SK-N-SH treated with all-trans-retinoic acid at 6 μM for 48 hours (cell line): ENCODE data around the gene FDX1.

Experiments
- ATAC-seq: fragments of 200-7000 bp; cut with Tn5 transposase; 3 replicates; pipeline ENCODE4 v1.9.1; 2020; ENCODE audit warnings: mild to moderate bottlenecking, moderate library complexity
- ARNTL ChIP-seq: fragments of 450-650 bp; formaldehyde crosslinking; IDR thresholded peaks from 2 replicates; pipeline ENCODE4 v1.5.0; 2020; ENCODE audit warnings: low read depth, mild to moderate bottlenecking, moderate library complexity, borderline replicate concordance
- BACH2 ChIP-seq: fragments of 250-450 bp; sonication (Bioruptor Pico); IDR thresholded peaks from 2 replicates; pipeline ENCODE4 v1.9.0; 2021; ENCODE audit warnings: mild to moderate bottlenecking, borderline replicate concordance
- CREB5 ChIP-seq: fragments of 250-450 bp; sonication (Bioruptor Pico); IDR thresholded peaks from 2 replicates; pipeline ENCODE4 v1.5.1; 2020; ENCODE audit warnings: low read depth, mild to moderate bottlenecking, moderate library complexity
- CSDC2 ChIP-seq: fragments of 250-450 bp; sonication (Bioruptor Pico); IDR thresholded peaks from 2 replicates; pipeline ENCODE4 v1.5.0; 2020; ENCODE audit warnings: mild to moderate bottlenecking, moderate library complexity
- GLIS3 ChIP-seq: fragments of 250-450 bp; sonication (Bioruptor Pico); IDR thresholded peaks from 2 replicates; pipeline ENCODE4 v1.5.0; 2020; ENCODE audit warnings: mild to moderate bottlenecking, moderate library complexity
- ISL1 ChIP-seq: fragments of 250-450 bp; sonication (Bioruptor Pico); IDR thresholded peaks from 2 replicates; pipeline ENCODE4 v2.1.2; 2022; ENCODE audit warnings: mild to moderate bottlenecking, moderate library complexity
- OSR1 ChIP-seq: fragments of 250-450 bp; sonication (Bioruptor Pico); IDR thresholded peaks from 2 replicates; pipeline ENCODE4 v1.8.0; 2022; ENCODE audit warnings: moderate library complexity, mild to moderate bottlenecking, inconsistent platforms
- PATZ1 ChIP-seq: fragments of 250-450 bp; sonication (Bioruptor Pico); IDR thresholded peaks from 2 replicates; pipeline ENCODE4 v1.8.0; 2020; ENCODE audit warnings: mild to moderate bottlenecking, moderate library complexity, borderline replicate concordance
- POU6F1 ChIP-seq: fragments of 250-450 bp; sonication (Bioruptor Pico); IDR thresholded peaks from 2 replicates; pipeline ENCODE4 v1.8.0; 2021; ENCODE audit warnings: low read depth, mild to moderate bottlenecking, moderate library complexity, borderline replicate concordance
- RARB ChIP-seq: fragments of 250-450 bp; sonication (Bioruptor Pico); IDR thresholded peaks from 2 replicates; pipeline ENCODE4 v1.8.0; 2021; ENCODE audit warnings: mild to moderate bottlenecking, moderate library complexity
- SNAI2 ChIP-seq: fragments of 250-450 bp; sonication (Bioruptor Pico); IDR thresholded peaks from 2 replicates; pipeline ENCODE4 v1.5.0; 2020; ENCODE audit warnings: mild to moderate bottlenecking, moderate library complexity
- TCF4 ChIP-seq: fragments of 250-450 bp; sonication (Bioruptor Pico); IDR thresholded peaks from 2 replicates; pipeline ENCODE4 v1.8.0; 2021; ENCODE audit warnings: mild to moderate bottlenecking, moderate library complexity, borderline replicate concordance
- TOX ChIP-seq: fragments of 250-450 bp; sonication (Bioruptor Pico); IDR thresholded peaks from 2 replicates; pipeline ENCODE4 v1.8.0; 2021; ENCODE audit warnings: mild to moderate bottlenecking, moderate library complexity, borderline replicate concordance
- TSHZ2 ChIP-seq: fragments of 250-450 bp; sonication (Bioruptor Pico); IDR thresholded peaks from 2 replicates; pipeline ENCODE4 v1.5.0; 2020; ENCODE audit warnings: mild to moderate bottlenecking, moderate library complexity
- ZC3H10 ChIP-seq: fragments of 250-450 bp; sonication (Bioruptor Pico); IDR thresholded peaks from 2 replicates; pipeline ENCODE4 v1.5.1; 2021; ENCODE audit warnings: mild to moderate bottlenecking, moderate library complexity
- ZFP3 ChIP-seq: fragments of 250-450 bp; sonication (Bioruptor Pico); IDR thresholded peaks from 2 replicates; pipeline ENCODE4 v1.5.0; 2020; ENCODE audit warnings: mild to moderate bottlenecking, moderate library complexity
- ZFP30 ChIP-seq: fragments of 450-650 bp; formaldehyde crosslinking; IDR thresholded peaks from 2 replicates; pipeline ENCODE4 v1.5.0; 2022; ENCODE audit warnings: mild to moderate bottlenecking, moderate library complexity
- ZNF565 ChIP-seq: fragments of 450-650 bp; formaldehyde crosslinking; conservative IDR thresholded peaks from 2 replicates; pipeline ENCODE4 v1.5.0; 2020; ENCODE audit warnings: low read depth, mild to moderate bottlenecking, moderate library complexity
- ZNF70 ChIP-seq: fragments of 450-650 bp; formaldehyde crosslinking; IDR thresholded peaks from 2 replicates; pipeline ENCODE4 v1.5.0; 2020; ENCODE audit warnings: mild to moderate bottlenecking, moderate library complexity
- ZNF8 ChIP-seq: fragments of 450-650 bp; formaldehyde crosslinking; IDR thresholded peaks from 2 replicates; pipeline ENCODE4 v1.5.0; 2020; ENCODE audit warnings: mild to moderate bottlenecking, moderate library complexity

The FDX1 gene

GRCh38 chr11:110432713-110433392, 3.1 kb downstream of the FDX1 start (continued):
- TF ChIP-seq ZNF8 (CRISPR knock-in tag) (no peak), SNAI2 (no peak), ARNTL (no peak), OSR1 (CRISPR knock-in tag) (no peak), ZNF565 (CRISPR knock-in tag) (no peak), PATZ1 (CRISPR knock-in tag) (no peak), TOX (CRISPR knock-in tag) (no peak), ZNF70 (CRISPR knock-in tag) (no peak), ZC3H10 (CRISPR knock-in tag) (no peak)

GRCh38 chr11:110433393-110434333, 3.9 kb downstream of the FDX1 start:
- no peak for TF ChIP-seq ISL1 (CRISPR knock-in tag)
- TF ChIP-seq SNAI2 = no peak
- no peak for TF ChIP-seq TCF4 (CRISPR knock-in tag)
- TF ChIP-seq RARB (CRISPR knock-in tag) = no peak
- TF ChIP-seq ZNF8 (CRISPR knock-in tag) = no peak
- no peak for TF ChIP-seq ZFP3 (CRISPR knock-in tag)
- TF ChIP-seq PATZ1 (CRISPR knock-in tag) = no peak
- TF ChIP-seq ZFP30 (CRISPR knock-in tag) = no peak
- TF ChIP-seq OSR1 (CRISPR knock-in tag) = no peak
- TF ChIP-seq CSDC2 (CRISPR knock-in tag) = no peak
- TF ChIP-seq POU6F1 (CRISPR knock-in tag) = no peak
- no peak for TF ChIP-seq ZNF565 (CRISPR knock-in tag)
- TF ChIP-seq CREB5 = no peak
- TF ChIP-seq BACH2 (CRISPR knock-in tag) = no peak
- no peak for TF ChIP-seq TOX (CRISPR knock-in tag)
- no peak for ATAC-seq

- no peak for ATAC-seq
- TF ChIP-seq TSHZ2 (CRISPR knock-in tag) (no peak), BACH2 (CRISPR knock-in tag) (no peak), TCF4 (CRISPR knock-in tag) (no peak), RARB (CRISPR knock-in tag) (no peak), PATZ1 (CRISPR knock-in tag) (no peak), GLIS3 (CRISPR knock-in tag) (no peak), ZNF565 (CRISPR knock-in tag) (no peak), ZFP30 (CRISPR knock-in tag) (no peak), ZFP3 (CRISPR knock-in tag) (no peak), CSDC2 (CRISPR knock-in tag) (no peak), ZC3H10 (CRISPR knock-in tag) (no peak), ZNF70 (CRISPR knock-in tag) (no peak)
Observed at GRCh38 chr11:110434952-110435779, 5.4 kb downstream of the FDX1 start.
